Effector memory CD4-positive, alpha-beta T cell (primary cell): ENCODE data around the gene ZBTB6.
"Not testable (repeated sequence)": the region's sequence is repeated elsewhere in the genome, so short reads cannot be mapped to it uniquely, and the experiment has no call there.

Experiments
- DNase-seq, 3 donors: peaks; one replicate each; pipeline ENCODE4 v3.0.0-alpha.2; 2020
- H3K27ac ChIP-seq: 2 replicates; pipeline ENCODE4 v1.7.0; 2013; ENCODE audit warnings: mild to moderate bottlenecking, low read length, moderate library complexity; ENCODE audit not compliant: insufficient read depth, poor library complexity, severe bottlenecking
- H3K27me3 ChIP-seq: replicated peaks from 2 replicates; pipeline ENCODE4 v1.7.0; 2013; ENCODE audit warnings: mild to moderate bottlenecking, low read length; ENCODE audit not compliant: insufficient read depth, control insufficient read depth, poor library complexity, severe bottlenecking
- H3K36me3 ChIP-seq: 2 replicates; pipeline ENCODE4 v1.7.0; 2013; ENCODE audit warnings: mild to moderate bottlenecking, low read length, moderate library complexity; ENCODE audit not compliant: control insufficient read depth, insufficient read depth
- H3K4me1 ChIP-seq: 2 replicates; pipeline ENCODE4 v1.7.0; 2013; ENCODE audit warnings: low read length, mild to moderate bottlenecking; ENCODE audit not compliant: control insufficient read depth, insufficient read depth, poor library complexity, severe bottlenecking
- H3K4me3 ChIP-seq: 2 replicates; pipeline ENCODE4 v1.7.0; 2013; ENCODE audit warnings: low read length, low read depth, mild to moderate bottlenecking; ENCODE audit not compliant: insufficient read depth, poor library complexity, severe bottlenecking
- H3K9me3 ChIP-seq: 2 replicates; pipeline ENCODE4 v1.7.0; 2013; ENCODE audit warnings: mild to moderate bottlenecking, low read length, moderate library complexity; ENCODE audit not compliant: control insufficient read depth

Gene ZBTB6

DNA sequence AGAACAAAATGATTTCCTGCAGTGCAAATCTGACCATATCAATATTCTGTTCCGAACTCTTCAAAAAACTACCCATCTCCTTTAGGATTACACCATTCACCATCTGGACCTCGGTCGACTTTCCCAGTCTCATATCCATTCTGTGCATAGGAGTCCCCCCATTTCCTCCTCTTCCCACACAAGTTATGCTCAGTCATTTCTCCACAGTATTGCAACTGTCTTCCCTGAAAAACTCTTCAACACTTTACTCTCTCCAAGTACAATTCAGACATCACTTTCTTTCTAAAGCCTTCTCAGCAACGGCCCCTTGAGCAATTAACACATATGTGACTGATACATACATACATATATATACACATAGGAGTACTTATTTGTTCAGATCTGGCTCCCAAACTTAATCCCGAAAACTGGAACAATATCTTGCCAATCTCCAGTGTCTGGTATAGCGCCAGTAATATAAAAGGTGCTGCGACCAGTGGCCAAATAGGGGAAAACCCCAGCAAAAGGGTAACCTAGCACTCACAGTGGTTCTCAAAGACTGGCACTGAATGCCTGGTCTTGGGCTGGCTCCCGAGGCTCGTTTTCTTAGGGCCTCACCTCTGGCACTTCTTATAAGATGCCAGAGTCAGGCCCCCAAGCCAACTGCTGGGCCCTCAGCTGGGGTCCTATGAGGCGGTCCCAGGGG lies 17.6 kb upstream of the ZBTB6 start:
- no peaks in the 10 kb centered on the region for H3K9me3 ChIP-seq
- peak overlapping the region; percentile 94 for H3K27ac ChIP-seq
- DNase-seq = no peak
- peak overlapping the region; percentile 89 for H3K4me3 ChIP-seq
- no peaks in the 10 kb centered on the region for H3K36me3 ChIP-seq
- peaks cover 5% of the 10 kb centered on the region for H3K4me1 ChIP-seq
- no peaks in the 10 kb centered on the region for H3K27me3 ChIP-seq

DNA sequence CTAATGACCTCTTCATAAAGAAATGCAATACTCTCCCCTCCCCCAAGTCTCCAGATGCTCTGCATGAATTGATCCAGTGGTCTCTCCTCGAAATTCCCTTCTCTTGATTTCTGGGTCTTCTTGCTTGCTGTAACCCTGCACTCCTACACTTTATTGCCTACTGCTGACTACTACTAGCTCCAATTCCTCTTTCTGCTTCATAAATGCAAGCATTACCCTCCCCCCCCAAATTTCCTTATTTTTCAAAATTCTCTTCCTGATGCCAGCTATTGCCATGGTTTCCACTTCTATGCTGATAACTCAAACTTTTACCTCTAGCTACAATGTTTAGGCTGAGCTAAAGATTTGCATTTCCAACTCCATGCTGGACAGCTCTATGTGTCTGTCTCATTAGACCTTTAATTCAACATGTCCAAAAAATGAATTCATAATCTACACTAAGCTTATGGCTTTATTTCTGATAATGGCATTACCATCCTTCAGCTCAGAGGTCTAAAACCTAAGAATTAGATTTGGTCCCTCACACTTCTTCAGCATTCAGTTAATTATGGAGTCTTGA lies 16.8 kb upstream of the ZBTB6 start:
- Histone ChIP-seq H3K4me1 (peaks cover 5% of the 10 kb centered on the region), H3K9me3 (no peaks in the 10 kb centered on the region), H3K4me3 (no peak overlapping the region), H3K27ac (no peak overlapping the region), H3K27me3 (no peaks in the 10 kb centered on the region), H3K36me3 (no peaks in the 10 kb centered on the region)
- no peak for DNase-seq

DNA sequence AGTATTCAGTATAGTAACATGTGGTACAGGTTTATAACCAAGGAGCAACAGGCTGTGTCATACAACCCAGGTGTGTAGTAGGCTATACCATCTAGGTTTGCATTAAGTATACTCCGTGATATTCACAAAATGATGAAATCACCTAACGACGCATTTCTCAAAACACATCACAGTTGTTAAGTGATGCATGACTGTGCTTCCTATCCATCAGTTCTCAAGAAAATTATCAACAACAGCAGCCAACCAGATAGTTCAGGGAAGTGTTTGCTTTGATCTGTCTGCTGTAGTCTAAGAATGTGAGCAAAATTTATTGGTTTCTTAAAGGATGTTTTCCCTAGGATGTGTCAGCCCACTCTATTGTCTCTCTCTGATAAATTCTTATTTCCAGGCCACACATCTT lies 10.8 kb upstream of the ZBTB6 start:
- Histone ChIP-seq H3K27me3 (no peaks in the 10 kb centered on the region), H3K9me3 (no peaks in the 10 kb centered on the region), H3K27ac (no peak overlapping the region), H3K36me3 (no peaks in the 10 kb centered on the region), H3K4me3 (no peak overlapping the region), H3K4me1 (no peaks in the 10 kb centered on the region)
- no peak for DNase-seq

DNA sequence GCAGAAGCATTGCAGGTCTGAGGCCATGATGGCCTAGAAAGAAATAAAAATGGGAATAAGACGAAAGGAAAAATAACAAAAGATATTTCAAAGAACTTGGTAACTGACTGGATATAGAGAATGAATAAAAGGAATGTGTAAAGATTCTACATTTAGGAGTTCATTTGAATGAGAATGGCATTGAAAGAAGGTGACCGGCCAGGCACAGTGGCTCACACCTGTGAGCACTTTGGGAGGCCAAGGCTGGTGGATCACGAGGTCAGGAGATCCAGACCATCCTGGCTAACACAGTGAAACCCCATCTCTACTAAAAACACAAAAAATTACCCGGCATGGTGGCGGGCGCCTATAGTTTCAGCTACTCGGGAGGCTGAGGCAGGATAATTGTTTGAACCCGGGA lies 9.6 kb upstream of the ZBTB6 start:
- H3K27me3 ChIP-seq = no peaks in the 10 kb centered on the region
- DNase-seq = no peak
- H3K27ac ChIP-seq = no peak overlapping the region
- no peak overlapping the region for H3K4me3 ChIP-seq
- no peaks in the 10 kb centered on the region for H3K9me3 ChIP-seq
- no peaks in the 10 kb centered on the region for H3K4me1 ChIP-seq
- H3K36me3 ChIP-seq = no peaks in the 10 kb centered on the region

DNA sequence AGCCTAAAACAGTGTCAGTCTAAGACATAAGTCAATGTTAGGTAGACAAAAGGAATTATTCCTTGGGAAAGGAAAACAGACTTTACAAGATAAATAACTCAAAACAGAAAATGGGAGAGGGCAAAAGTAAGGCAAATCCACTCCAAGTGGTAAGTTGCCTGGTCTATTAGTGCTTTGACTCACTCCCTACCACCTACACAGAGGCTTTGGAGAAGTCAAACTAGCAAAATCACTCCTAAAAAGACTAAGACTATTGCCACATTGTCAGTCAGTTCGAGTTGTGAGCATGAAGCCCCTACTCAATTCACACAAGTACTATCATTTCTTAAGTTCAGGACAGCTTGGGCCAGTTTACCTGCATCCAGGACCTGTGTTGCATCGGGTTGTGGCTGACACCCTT lies 5.2 kb upstream of the ZBTB6 start:
- no peaks in the 10 kb centered on the region for H3K27me3 ChIP-seq
- H3K4me1 ChIP-seq = no peaks in the 10 kb centered on the region
- no peak overlapping the region for H3K27ac ChIP-seq
- H3K9me3 ChIP-seq = no peaks in the 10 kb centered on the region
- H3K4me3 ChIP-seq = no peak overlapping the region
- H3K36me3 ChIP-seq = no peaks in the 10 kb centered on the region
- no peak for DNase-seq

DNA sequence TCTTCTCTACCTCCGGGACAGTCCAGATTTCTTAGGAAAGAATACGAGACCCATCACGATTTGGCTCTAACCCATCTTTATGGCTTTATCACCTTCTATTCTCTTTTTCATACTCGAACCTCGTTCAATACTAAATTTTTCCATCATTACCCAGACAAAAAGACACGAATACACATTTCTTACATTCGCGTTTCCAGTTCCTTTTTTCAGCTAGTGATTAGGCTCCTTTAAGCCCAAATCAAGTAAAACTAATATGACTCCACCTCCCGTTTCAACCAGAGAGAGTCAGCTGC lies 506 bp downstream of the ZBTB6 start:
- no peak for DNase-seq
- peak overlapping the region; percentile 81 for H3K4me3 ChIP-seq
- no peaks in the 10 kb centered on the region for H3K4me1 ChIP-seq

DNA sequence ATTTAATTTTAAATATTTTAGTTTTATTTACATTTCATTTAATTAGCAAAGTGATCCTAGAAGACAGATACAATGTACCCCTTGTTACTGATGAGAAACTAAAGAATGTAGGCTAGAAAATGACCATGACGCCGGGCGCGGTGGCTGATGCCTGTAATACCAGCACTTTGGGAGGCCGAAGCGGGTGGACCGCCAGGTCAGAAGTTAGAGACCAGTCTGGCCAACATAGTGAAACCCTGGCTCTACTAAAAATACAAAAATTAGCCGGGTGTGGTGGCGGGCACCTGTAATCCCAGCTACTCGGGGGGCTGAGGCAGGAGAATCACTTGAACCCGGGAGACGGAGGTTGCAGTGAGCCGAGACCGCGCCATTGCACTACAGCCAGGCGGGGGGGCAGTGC lies 7.0 kb downstream of the ZBTB6 start:
- DNase-seq, H3K4me3 ChIP-seq: not testable (repeated sequence)
- H3K27ac ChIP-seq = peak overlapping the region; percentile 88

More for the DNA sequence above, 506 bp downstream of the ZBTB6 start:
- H3K27ac ChIP-seq = peak overlapping the region; percentile 91
- H3K9me3 ChIP-seq = no peaks in the 10 kb centered on the region
- peaks cover 19% of the 10 kb centered on the region for H3K36me3 ChIP-seq
- no peaks in the 10 kb centered on the region for H3K27me3 ChIP-seq

DNA sequence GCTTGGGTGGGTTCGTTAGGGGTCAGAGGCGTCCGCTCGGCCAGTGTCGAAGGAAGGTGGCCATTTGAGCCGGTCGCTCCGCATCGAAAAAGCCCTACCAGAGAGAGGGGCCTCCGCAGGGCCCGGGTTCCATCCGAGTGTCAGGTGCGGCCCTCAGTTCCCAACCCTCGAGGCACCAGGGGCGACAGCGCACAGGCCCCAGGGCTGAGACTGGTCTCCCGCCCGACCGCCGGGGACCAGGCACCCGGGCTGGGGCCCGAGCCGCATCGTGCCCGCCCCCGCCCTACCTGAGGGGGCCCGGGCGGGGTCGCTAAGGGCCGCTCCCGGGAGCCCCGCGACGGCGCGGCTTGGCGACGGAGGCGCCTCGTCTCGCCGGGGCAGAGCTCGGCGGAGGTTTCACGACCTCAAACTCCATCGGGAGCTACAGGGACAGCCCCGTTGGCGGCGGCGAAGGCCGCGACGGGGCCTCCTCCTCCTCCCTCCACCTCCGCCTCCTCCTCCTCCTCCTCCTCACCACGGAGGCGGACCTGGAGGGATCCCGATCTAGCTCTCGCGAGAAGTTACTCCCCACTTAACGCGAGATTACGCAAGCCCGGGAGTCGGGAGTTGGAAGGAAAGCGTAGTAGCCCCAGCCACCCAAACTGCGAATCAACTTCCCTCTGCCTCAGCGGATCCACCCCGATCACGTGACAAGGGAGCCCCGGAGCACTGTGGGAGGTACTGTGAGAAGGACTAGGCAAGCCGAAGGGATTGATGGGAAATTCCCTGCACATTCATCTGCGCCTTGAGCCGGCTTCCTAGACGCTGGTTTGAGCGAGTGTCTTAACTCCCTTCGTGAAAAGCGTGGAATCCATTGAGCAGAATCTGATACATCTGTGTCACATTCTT lies 8.1 kb downstream of the ZBTB6 start, which contains the start of gene RC3H2:
Gene RC3H2, minus strand, starts transcription at position 537 of the 888 bp plus-strand sequence. CDS start 7,850 bp downstream, outside the sequence.
- H3K4me1 ChIP-seq = peaks cover 15% of the 10 kb centered on the region
- DNase-seq = peak; percentile 97 to 98 (median 98)
- H3K4me3 ChIP-seq = peak within 1 kb of the TSS; percentile 72
- H3K27me3 ChIP-seq = no peaks in the 10 kb centered on the region
- peak within 1 kb of the TSS; percentile 88 for H3K27ac ChIP-seq
- no peaks in the 10 kb centered on the region for H3K9me3 ChIP-seq
- H3K36me3 ChIP-seq = peaks cover 4% of the 10 kb centered on the region

More for the DNA sequence above, 7.0 kb downstream of the ZBTB6 start:
- not testable (repeated sequence) for H3K4me1 ChIP-seq, H3K27me3 ChIP-seq, H3K9me3 ChIP-seq
- peaks cover 13% of the 10 kb centered on the region for H3K36me3 ChIP-seq

DNA sequence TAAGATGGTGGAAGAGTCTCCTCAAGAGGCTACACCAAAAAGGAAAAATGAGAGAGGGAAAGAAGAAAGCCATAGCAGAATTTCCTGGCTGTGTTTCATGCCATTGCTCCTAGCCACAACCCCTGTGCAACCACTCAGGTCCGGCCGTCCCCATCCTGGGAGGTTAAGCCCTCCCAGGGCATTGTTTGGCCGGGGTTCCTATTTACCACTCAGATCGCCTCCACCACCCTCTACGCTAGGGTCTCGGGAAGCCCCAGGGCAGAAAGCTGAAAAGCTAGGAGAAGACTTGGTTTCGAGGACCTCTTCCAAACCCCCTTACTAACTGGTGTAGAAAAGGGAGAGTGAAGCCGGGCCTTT lies 8.7 kb downstream of the ZBTB6 start:
- H3K27me3 ChIP-seq = no peaks in the 10 kb centered on the region
- H3K9me3 ChIP-seq = no peaks in the 10 kb centered on the region
- peaks cover 20% of the 10 kb centered on the region for H3K4me1 ChIP-seq
- H3K27ac ChIP-seq = peak overlapping the region; percentile 88
- H3K36me3 ChIP-seq = peaks cover under 1% of the 10 kb centered on the region
- H3K4me3 ChIP-seq = peak overlapping the region; percentile 72
- DNase-seq = no peak

DNA sequence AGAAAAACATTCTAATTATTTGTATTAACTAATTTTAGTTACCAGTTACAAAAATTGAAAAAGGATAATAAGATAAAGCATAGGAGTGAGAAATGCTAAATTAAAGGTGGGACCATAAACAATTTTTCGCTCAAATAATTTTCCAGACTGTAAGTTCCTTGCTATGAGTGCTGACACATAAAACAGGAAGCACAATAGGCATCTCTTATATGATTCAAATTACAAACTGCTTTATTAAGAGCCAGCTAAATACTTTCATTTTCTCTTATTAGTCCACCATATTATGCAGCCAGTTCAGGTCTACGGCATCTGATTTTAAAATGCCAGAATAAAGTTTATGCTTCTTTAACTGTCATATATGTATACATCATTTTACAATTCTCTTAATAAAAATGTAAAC lies 12.3 kb downstream of the ZBTB6 start:
- no peaks in the 10 kb centered on the region for H3K27me3 ChIP-seq
- no peaks in the 10 kb centered on the region for H3K9me3 ChIP-seq
- H3K27ac ChIP-seq = peak overlapping the region; percentile 49
- DNase-seq = no peak
- peaks cover 26% of the 10 kb centered on the region for H3K4me1 ChIP-seq
- peak overlapping the region; percentile 33 for H3K4me3 ChIP-seq
- H3K36me3 ChIP-seq = peaks cover 4% of the 10 kb centered on the region
